OCI-LY3 (cell line): ENCODE results near the gene ALKBH7.
"Not testable (repeated sequence)": the region's sequence is repeated elsewhere in the genome, so short reads cannot be mapped to it uniquely, and the experiment has no call there.

Experiments
- H2AFZ ChIP-seq: fragments of 200-600, 300-600 bp; shearing (Covaris generic); 2 replicates; pipeline ENCODE4 v1.6.0; 2014; ENCODE audit warnings: antibody characterized with exemption, low read depth, low read length
- H3K27ac ChIP-seq: fragments of 200-600, 300-600 bp; sonication (generic); 2 replicates; pipeline ENCODE4 v1.5.1; 2014; ENCODE audit warnings: mild to moderate bottlenecking, low read length, moderate library complexity, mixed read lengths
- H3K27me3 ChIP-seq: fragments of 200-600, 300-600 bp; sonication (generic); 2 replicates; pipeline ENCODE4 v1.6.1; 2014; ENCODE audit warnings: low read depth, low read length, mixed read lengths
- H3K36me3 ChIP-seq: fragments of 200-600, 300-600 bp; sonication (generic); replicated peaks from 2 replicates; pipeline ENCODE3; 2014; ENCODE audit warnings: low read depth, low read length, mixed read lengths
- H3K4me1 ChIP-seq: fragments of 300-600, 200-600 bp; sonication (generic); 2 replicates; pipeline ENCODE4 v1.6.1; 2014; ENCODE audit warnings: low read length, mixed read lengths
- H3K4me2 ChIP-seq: fragments of 200-600, 300-600 bp; sonication (generic); 2 replicates; pipeline ENCODE4 v1.6.1; 2014; ENCODE audit warnings: low read length, mixed read lengths
- H3K4me3 ChIP-seq: fragments of 300-600, 200-600 bp; sonication (generic); 2 replicates; pipeline ENCODE4 v1.5.1; 2014; ENCODE audit warnings: antibody characterized with exemption, mild to moderate bottlenecking, low read length, moderate library complexity
- H3K79me2 ChIP-seq: fragments of 300-600, 200-600 bp; shearing (Covaris generic); 2 replicates; pipeline ENCODE4 v1.6.1; 2014; ENCODE audit warnings: mild to moderate bottlenecking, low read length, mixed read lengths
- H3K9ac ChIP-seq: fragments of 300-600, 200-600 bp; shearing (Covaris generic); 2 replicates; pipeline ENCODE4 v1.6.0; 2014; ENCODE audit warnings: mild to moderate bottlenecking, low read length, moderate library complexity
- H3K9me3 ChIP-seq: fragments of 200-600, 300-600 bp; shearing (Covaris generic); 2 replicates; pipeline ENCODE4 v1.6.1; 2014; ENCODE audit warnings: low read length, mixed read lengths; ENCODE audit not compliant: insufficient read depth
- H4K20me1 ChIP-seq: fragments of 200-600, 300-600 bp; sonication (generic); 2 replicates; pipeline ENCODE4 v1.6.1; 2016; ENCODE audit warnings: low read length, mixed read lengths; ENCODE audit not compliant: insufficient read depth
- CTCF ChIP-seq: fragments of 200-600, 300-600 bp; sonication (generic); IDR thresholded peaks from 2 replicates; pipeline ENCODE4 v1.5.1; 2014; ENCODE audit warnings: antibody characterized with exemption, low read length, low read depth
- EZH2phosphoT487 ChIP-seq: fragments of 200-600 bp; shearing (Covaris generic); IDR thresholded peaks from 2 replicates; pipeline ENCODE4 v1.6.1; 2018; ENCODE audit warnings: antibody characterized with exemption, mixed run types, low read depth

The ALKBH7 gene

GRCh38 chr19:6333439-6333838, 39.2 kb upstream of the ALKBH7 start, which contains the start of gene ACER1:
Gene ACER1 (minus strand): TSS chr19:6333612. CDS start chr19:6333551, 61 bp downstream.
- H3K4me3 ChIP-seq: no peak within 1 kb of the TSS
- no peaks in the 10 kb centered on the region for H3K27me3 ChIP-seq
- no peak within 1 kb of the TSS for H3K4me2 ChIP-seq
- no peak within 1 kb of the TSS for H3K9ac ChIP-seq
- no peak within 1 kb of the TSS for H3K27ac ChIP-seq
- no peak for TF ChIP-seq CTCF
- TF ChIP-seq EZH2phosphoT487: no peak
- H2AFZ ChIP-seq: no peak within 1 kb of the TSS
- H3K4me1 ChIP-seq: no peaks in the 10 kb centered on the region
- no peaks in the 10 kb centered on the region for H4K20me1 ChIP-seq
- no peaks in the 10 kb centered on the region for H3K36me3 ChIP-seq
- no peaks in the 10 kb centered on the region for H3K79me2 ChIP-seq
- H3K9me3 ChIP-seq: no peaks in the 10 kb centered on the region

- Histone ChIP-seq H3K27me3 (no peaks in the 10 kb centered on the region), H4K20me1 (no peaks in the 10 kb centered on the region), H3K4me3 (no peak overlapping the region)
These were observed 37.9 kb upstream of the ALKBH7 start for GRCh38 chr19:6334490-6335285.

GRCh38 chr19:6340493-6341201, 31.9 kb upstream of the ALKBH7 start:
- H3K9ac ChIP-seq: no peak overlapping the region
- no peaks in the 10 kb centered on the region for H3K4me1 ChIP-seq
- H3K9me3 ChIP-seq: no peaks in the 10 kb centered on the region
- H3K27me3 ChIP-seq: no peaks in the 10 kb centered on the region
- peak overlapping the region; percentile 27; the same call in 1 of the 2 replicates for H2AFZ ChIP-seq
- H3K4me2 ChIP-seq: no peak overlapping the region
- H3K36me3 ChIP-seq: no peaks in the 10 kb centered on the region
- H3K27ac ChIP-seq: no peak overlapping the region
- no peaks in the 10 kb centered on the region for H4K20me1 ChIP-seq
- H3K79me2 ChIP-seq: no peaks in the 10 kb centered on the region
- no peak for TF ChIP-seq EZH2phosphoT487
- TF ChIP-seq CTCF: peak; percentile 15; the same call in 1 of the 2 replicates
- H3K4me3 ChIP-seq: no peak overlapping the region

More at GRCh38 chr19:6334490-6335285, 37.9 kb upstream of the ALKBH7 start:
- Histone ChIP-seq H3K4me1 (no peaks in the 10 kb centered on the region), H3K9ac (no peak overlapping the region), H3K36me3 (no peaks in the 10 kb centered on the region), H3K4me2 (no peak overlapping the region), H3K79me2 (no peaks in the 10 kb centered on the region), H3K27ac (no peak overlapping the region), H2AFZ (no peak overlapping the region), H3K9me3 (no peaks in the 10 kb centered on the region)
- no peak for TF ChIP-seq EZH2phosphoT487
- no peak for TF ChIP-seq CTCF

GRCh38 chr19:6343462-6343861, 29.1 kb upstream of the ALKBH7 start:
- H3K79me2 ChIP-seq: no peaks in the 10 kb centered on the region
- no peak overlapping the region for H3K27ac ChIP-seq
- H3K9ac ChIP-seq: no peak overlapping the region
- no peak overlapping the region; the same call in 1 of the 2 replicates for H2AFZ ChIP-seq
- H3K4me3 ChIP-seq: no peak overlapping the region
- H3K36me3 ChIP-seq: no peaks in the 10 kb centered on the region
- H3K4me2 ChIP-seq: no peak overlapping the region
- H3K4me1 ChIP-seq: no peaks in the 10 kb centered on the region
- no peaks in the 10 kb centered on the region for H4K20me1 ChIP-seq
- no peaks in the 10 kb centered on the region for H3K9me3 ChIP-seq
- no peaks in the 10 kb centered on the region for H3K27me3 ChIP-seq
- TF ChIP-seq CTCF (no peak), EZH2phosphoT487 (no peak)

- H3K27ac ChIP-seq: not testable (repeated sequence)
These were observed 23.3 kb upstream of the ALKBH7 start for GRCh38 chr19:6349271-6349670.

More at GRCh38 chr19:6349271-6349670, 23.3 kb upstream of the ALKBH7 start:
- H3K79me2 ChIP-seq, H3K27me3 ChIP-seq, H2AFZ ChIP-seq, H4K20me1 ChIP-seq, H3K4me2 ChIP-seq, H3K4me1 ChIP-seq, H3K9ac ChIP-seq, H3K4me3 ChIP-seq, H3K36me3 ChIP-seq, H3K9me3 ChIP-seq: not testable (repeated sequence)
